ENCODE measurements around the gene RBFOX1. TPM values are rescaled to one million over a fixed set of nuclear protein-coding genes. Genes with fewer than 3 reads are reported as not detected.

RBFOX1 gene
- total RNA-seq, 1 donor from 2014 or later = not detected

DNA sequence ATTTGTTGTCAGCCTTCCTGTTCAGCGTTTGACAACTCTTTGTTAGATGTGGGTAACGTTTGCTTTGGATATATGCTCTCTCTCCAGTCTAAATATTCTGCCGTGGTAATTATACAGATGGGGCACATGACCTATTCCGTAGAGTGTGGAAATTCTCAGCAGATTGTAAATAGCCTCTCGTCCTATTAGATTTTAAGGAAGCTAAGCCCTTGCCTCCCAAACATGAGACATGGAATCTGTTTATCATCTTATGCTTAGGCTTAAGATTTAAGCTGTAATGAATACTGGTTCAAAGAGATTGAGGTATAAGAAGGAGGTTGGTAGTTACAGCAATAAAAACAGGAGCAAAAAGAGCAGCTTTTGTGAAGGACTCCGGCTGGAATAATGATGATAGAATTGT, 87.4 kb downstream of the RBFOX1 start:
- H3K27me3 Mint-ChIP-seq (ENCODE audit: low read depth) = no peaks in the 10 kb centered on the region
- peaks cover 9% of the 10 kb centered on the region for H3K9me3 Mint-ChIP-seq (ENCODE audit: low read depth)
- no peaks in the 10 kb centered on the region for H3K4me1 Mint-ChIP-seq (ENCODE audit: low read depth)
- DNase-seq (ENCODE audit: low spot score) = no peak
- no peak overlapping the region for H3K27ac Mint-ChIP-seq (ENCODE audit: unreplicated experiment)
- no peak overlapping the region for H3K4me3 Mint-ChIP-seq (ENCODE audit: unreplicated experiment)
- TF ChIP-seq, protein P1, sequence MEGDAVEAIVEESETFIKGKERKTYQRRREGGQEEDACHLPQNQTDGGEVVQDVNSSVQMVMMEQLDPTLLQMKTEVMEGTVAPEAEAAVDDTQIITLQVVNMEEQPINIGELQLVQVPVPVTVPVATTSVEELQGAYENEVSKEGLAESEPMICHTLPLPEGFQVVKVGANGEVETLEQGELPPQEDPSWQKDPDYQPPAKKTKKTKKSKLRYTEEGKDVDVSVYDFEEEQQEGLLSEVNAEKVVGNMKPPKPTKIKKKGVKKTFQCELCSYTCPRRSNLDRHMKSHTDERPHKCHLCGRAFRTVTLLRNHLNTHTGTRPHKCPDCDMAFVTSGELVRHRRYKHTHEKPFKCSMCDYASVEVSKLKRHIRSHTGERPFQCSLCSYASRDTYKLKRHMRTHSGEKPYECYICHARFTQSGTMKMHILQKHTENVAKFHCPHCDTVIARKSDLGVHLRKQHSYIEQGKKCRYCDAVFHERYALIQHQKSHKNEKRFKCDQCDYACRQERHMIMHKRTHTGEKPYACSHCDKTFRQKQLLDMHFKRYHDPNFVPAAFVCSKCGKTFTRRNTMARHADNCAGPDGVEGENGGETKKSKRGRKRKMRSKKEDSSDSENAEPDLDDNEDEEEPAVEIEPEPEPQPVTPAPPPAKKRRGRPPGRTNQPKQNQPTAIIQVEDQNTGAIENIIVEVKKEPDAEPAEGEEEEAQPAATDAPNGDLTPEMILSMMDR (IDR thresholded peaks at IDR 0.05) = no peak
- no peaks in the 10 kb centered on the region for H3K36me3 Mint-ChIP-seq (ENCODE audit: low read depth)

DNA sequence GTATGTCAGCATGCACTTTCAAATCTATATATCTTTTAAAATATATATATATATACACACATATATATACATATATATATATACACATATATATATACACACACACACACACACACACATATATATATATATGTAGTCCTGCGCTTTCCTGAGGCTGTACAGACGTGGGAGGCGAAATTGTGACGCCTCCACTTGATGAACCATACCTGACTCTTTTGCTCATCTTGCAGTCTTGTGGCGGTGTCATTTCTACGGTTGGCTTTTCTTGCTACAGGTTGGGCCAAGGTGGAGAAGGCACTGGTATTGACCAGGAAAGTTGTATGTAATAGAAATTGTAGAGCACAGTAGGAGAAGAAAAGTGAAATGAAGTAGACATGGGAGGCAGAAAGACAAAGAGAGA, 88.2 kb downstream of the RBFOX1 start:
- Mint-ChIP-seq H3K4me1 (ENCODE audit: low read depth) (no peaks in the 10 kb centered on the region), H3K27me3 (ENCODE audit: low read depth) (no peaks in the 10 kb centered on the region), H3K27ac (ENCODE audit: unreplicated experiment) (no peak overlapping the region), H3K36me3 (ENCODE audit: low read depth) (no peaks in the 10 kb centered on the region), H3K4me3 (ENCODE audit: unreplicated experiment) (no peak overlapping the region), H3K9me3 (ENCODE audit: low read depth) (peaks cover 9% of the 10 kb centered on the region)
- DNase-seq (ENCODE audit: low spot score) = no peak
- TF ChIP-seq, protein P1 (IDR thresholded peaks at IDR 0.05) = no peak

DNA sequence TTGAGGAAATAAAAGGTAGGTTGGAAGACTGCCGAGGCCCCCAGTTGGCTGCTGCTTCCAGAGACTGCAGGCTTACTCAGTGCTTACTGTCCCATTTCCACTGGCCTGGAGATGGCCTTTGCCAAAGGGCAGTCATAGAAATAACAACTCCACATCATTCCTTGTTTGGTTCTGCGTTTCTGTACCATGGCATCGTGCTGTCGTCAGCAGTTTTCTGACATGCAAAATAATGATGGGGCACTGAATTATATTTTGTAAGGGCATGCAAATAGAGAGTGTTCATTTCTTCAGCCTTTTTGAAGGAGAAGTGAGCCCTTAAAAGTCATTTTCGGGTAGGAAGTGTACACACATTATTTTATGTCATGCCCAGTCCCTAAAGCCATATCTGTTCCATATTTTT, 88.9 kb downstream of the RBFOX1 start:
- Mint-ChIP-seq H3K27me3 (ENCODE audit: low read depth) (no peaks in the 10 kb centered on the region), H3K4me1 (ENCODE audit: low read depth) (no peaks in the 10 kb centered on the region), H3K36me3 (ENCODE audit: low read depth) (no peaks in the 10 kb centered on the region), H3K27ac (ENCODE audit: unreplicated experiment) (no peak overlapping the region), H3K4me3 (ENCODE audit: unreplicated experiment) (no peak overlapping the region), H3K9me3 (ENCODE audit: low read depth) (peaks cover 12% of the 10 kb centered on the region)
- TF ChIP-seq, protein P1 (IDR thresholded peaks at IDR 0.05) = no peak
- no peak for DNase-seq (ENCODE audit: low spot score)

DNA sequence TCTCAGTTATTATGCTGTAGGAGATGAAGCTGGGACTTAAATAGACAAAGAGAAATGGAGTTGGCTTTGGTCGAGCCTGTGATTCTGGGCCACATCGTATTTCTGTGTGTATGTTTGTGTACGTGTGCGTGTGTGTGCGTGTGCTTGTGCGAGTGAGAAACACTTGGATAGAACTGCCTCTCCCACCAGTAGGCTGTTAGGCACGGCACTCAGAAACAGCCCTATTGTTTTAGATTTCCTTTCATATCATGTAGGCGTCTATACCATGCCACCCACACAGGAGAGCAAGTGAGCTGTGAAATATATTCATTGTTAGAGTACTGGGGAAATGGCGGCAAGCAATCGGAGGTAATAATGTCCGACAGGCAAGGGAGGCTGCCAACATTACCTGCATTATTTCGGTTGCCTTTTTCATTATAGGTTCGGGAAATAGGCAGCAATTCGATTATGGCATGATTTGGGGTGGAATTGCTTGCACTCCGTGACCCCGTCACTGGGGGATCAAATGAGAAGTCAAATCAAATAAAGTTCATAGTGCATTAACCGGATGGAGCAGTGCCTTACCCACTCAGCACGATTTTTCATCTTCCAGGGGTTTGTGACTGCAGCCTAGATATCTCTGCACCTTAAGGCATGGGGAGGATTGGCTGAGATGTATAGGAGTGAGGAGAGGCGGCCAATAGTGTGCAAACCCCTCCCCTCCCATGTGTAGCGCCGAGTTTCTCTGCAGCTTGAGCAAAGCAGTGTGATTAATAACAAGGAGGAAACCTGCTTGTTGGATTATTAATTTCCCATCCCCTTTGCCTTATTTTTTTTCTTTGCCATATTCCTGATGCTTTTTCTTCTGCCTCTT, 89.6 kb downstream of the RBFOX1 start:
- H3K27me3 Mint-ChIP-seq (ENCODE audit: low read depth) = no peaks in the 10 kb centered on the region

DNA sequence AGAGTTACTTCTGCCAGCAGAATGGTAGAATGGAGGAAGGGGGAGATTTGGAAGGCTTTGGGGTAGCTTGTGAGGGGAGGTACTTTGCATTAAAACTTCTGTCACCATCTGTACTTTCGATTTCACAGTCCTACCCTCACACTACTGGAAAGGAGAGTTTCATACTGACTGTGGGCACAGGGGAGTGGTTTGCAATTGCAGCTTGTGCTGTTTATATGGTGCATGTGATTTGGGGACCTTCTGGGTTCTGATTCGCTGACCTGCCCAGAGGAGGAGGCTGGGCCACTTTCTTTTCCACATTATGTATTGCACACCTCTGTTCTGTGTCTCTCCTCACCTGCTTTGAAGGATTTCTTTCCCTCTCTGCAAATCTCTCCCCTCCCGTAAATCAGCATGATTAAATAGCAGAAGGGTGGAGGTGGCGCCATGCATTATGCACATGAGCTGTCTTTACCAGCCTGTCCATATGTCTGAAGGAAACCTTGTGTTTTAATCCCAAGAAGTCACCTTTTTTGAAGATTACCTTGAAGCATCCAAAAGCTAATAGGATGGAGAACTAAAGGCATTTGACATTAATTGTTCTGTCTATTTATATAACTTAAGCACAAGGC, 90.9 kb downstream of the RBFOX1 start:
- TF ChIP-seq, protein P1 (IDR thresholded peaks at IDR 0.05) = no peak
- no peaks in the 10 kb centered on the region for H3K4me1 Mint-ChIP-seq (ENCODE audit: low read depth)
- peaks cover 10% of the 10 kb centered on the region for H3K9me3 Mint-ChIP-seq (ENCODE audit: low read depth)
- H3K27me3 Mint-ChIP-seq (ENCODE audit: low read depth) = no peaks in the 10 kb centered on the region
- H3K27ac Mint-ChIP-seq (ENCODE audit: unreplicated experiment) = no peak overlapping the region
- H3K4me3 Mint-ChIP-seq (ENCODE audit: unreplicated experiment) = no peak overlapping the region
- DNase-seq (ENCODE audit: low spot score) = no peak
- no peaks in the 10 kb centered on the region for H3K36me3 Mint-ChIP-seq (ENCODE audit: low read depth)

More for the DNA sequence above, 89.6 kb downstream of the RBFOX1 start:
- Mint-ChIP-seq H3K27ac (ENCODE audit: unreplicated experiment) (no peak overlapping the region), H3K36me3 (ENCODE audit: low read depth) (no peaks in the 10 kb centered on the region), H3K9me3 (ENCODE audit: low read depth) (peaks cover 16% of the 10 kb centered on the region), H3K4me3 (ENCODE audit: unreplicated experiment) (no peak overlapping the region), H3K4me1 (ENCODE audit: low read depth) (no peaks in the 10 kb centered on the region)
- TF ChIP-seq, protein P1 (IDR thresholded peaks at IDR 0.05) = no peak
- DNase-seq (ENCODE audit: low spot score) = no peak

All from chondrocyte (in vitro differentiated cells).